Uterus (tissue), 4 donors: ENCODE results near the gene SLC26A1. TPM values are rescaled to one million over a fixed set of nuclear protein-coding genes. Genes with fewer than 3 reads are reported as not detected.

ENCODE experiments used
- DNase-seq, 2 donors: peaks; one replicate each; pipeline ENCODE4 v3.0.0-alpha.2; 2019 to 2020
- H3K27ac ChIP-seq, 2 donors: fragments of 200-600 bp; sonication (generic); 1 replicate in 1 of 2; 2 replicates in 1 of 2; pipeline ENCODE4 v1.5.1; 2016 to 2018
- H3K27me3 ChIP-seq, 2 donors: fragments of 200-600 bp; sonication (generic); one replicate each; pipeline ENCODE4 v1.5.1; 2018 to 2019; ENCODE audit warnings: control low read depth in 1 of 2
- H3K36me3 ChIP-seq, 2 donors: fragments of 200-600 bp; sonication (generic); one replicate each; pipeline ENCODE4 v1.5.1; 2019; ENCODE audit warnings: control low read depth in 1 of 2
- H3K4me1 ChIP-seq, 2 donors: fragments of 200-600 bp; sonication (generic); one replicate each; pipeline ENCODE4 v1.5.1; 2018 to 2019; ENCODE audit warnings: control low read depth in 1 of 2
- H3K4me3 ChIP-seq, 2 donors: fragments of 200-600 bp; sonication (generic); 1 replicate in 1 of 2; 2 replicates in 1 of 2; pipeline ENCODE4 v1.5.1; 2018 to 2019; ENCODE audit warnings: mild to moderate bottlenecking in 1 of 2
- H3K9me3 ChIP-seq, 2 donors: fragments of 200-600 bp; sonication (generic); one replicate each; pipeline ENCODE4 v1.5.1; 2019; ENCODE audit warnings: control low read depth in 1 of 2
- POLR2A ChIP-seq, 2 donors: fragments of 450-650 bp; IDR thresholded peaks; one replicate each; pipeline ENCODE4 v1.6.1; 2016; ENCODE audit warnings: antibody characterized with exemption in 2 of 2, mild to moderate bottlenecking in 1 of 2, moderate library complexity in 1 of 2
- intact Hi-C: fragments of 100-400 bp; cut with DNase I; formaldehyde crosslinking; loops from one replicate; pipeline ENCODE4 v1.15.1; 2023; ENCODE audit warnings: low total_unique reads
- total RNA-seq, 4 donors: library from RNA; depleted of rRNA in 3 of 4; stranded (reverse); fragments of >200 nt in 3 of 4; gene quantifications; one replicate each; pipeline versions ENCODE4 v1.1.0 to v1.2.4, GENCODE V29; 2014 to 2023
- TF ChIP-seq, protein P1 (sequence below), 4 experiments: fragments of 200-600 bp in 2 of 4; fragments of 450-650 bp in 2 of 4; sonication (generic) in 2 of 4; IDR thresholded peaks; one replicate each; pipeline ENCODE4 v1.5.1; 2016 to 2019; ENCODE audit warnings: antibody characterized with exemption in 4 of 4, mild to moderate bottlenecking in 2 of 4, moderate library complexity in 1 of 4
- donor health status: DM: yes; HTN: yes; CAD: no.

The SLC26A1 gene
- total RNA-seq, 4 donors from 2014 or later: 0.07 to 0.12 TPM; not detected in 2

DNA sequence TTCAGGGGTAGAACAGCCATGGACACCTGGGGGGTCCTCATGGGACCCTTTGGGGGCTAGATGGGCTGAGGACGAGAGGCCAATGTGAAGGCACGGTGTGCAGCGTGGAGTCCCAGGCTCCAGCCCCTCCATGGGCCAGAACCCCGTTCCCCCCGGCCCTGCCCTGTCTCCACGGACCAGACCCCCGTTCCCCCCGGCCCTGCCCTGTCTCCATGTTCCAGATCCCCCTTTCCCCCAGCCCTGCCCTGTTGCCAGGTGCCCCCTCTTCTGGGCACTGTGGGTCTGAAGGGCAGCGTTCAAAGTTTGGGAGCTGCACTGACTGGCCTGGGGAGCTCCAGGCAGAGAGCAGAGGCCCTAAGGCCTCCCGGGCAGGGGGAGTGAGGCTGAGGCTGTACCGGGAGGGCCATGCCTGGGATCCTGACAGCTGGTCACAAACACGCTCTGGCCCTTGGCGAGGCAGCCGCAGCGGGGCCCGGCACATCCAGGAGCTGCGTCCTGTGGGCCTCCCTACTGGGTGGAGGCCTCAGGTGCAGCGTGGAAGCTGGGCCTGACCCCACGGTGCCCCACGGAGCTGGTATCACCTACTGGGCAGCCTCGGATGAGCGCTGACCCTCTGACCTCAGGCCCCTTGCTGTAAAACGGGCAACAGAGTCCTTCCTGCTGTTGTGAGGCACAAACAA, 28.7 kb downstream of the SLC26A1 start:
- no peak for DNase-seq
- intact Hi-C loops: no loop called here
- no peaks in the 10 kb centered on the region for H3K27me3 ChIP-seq
- no peak overlapping the region for H3K27ac ChIP-seq
- no peaks in the 10 kb centered on the region for H3K36me3 ChIP-seq
- no peaks in the 10 kb centered on the region for H3K9me3 ChIP-seq
- no peak overlapping the region for H3K4me3 ChIP-seq
- TF ChIP-seq, protein P1, sequence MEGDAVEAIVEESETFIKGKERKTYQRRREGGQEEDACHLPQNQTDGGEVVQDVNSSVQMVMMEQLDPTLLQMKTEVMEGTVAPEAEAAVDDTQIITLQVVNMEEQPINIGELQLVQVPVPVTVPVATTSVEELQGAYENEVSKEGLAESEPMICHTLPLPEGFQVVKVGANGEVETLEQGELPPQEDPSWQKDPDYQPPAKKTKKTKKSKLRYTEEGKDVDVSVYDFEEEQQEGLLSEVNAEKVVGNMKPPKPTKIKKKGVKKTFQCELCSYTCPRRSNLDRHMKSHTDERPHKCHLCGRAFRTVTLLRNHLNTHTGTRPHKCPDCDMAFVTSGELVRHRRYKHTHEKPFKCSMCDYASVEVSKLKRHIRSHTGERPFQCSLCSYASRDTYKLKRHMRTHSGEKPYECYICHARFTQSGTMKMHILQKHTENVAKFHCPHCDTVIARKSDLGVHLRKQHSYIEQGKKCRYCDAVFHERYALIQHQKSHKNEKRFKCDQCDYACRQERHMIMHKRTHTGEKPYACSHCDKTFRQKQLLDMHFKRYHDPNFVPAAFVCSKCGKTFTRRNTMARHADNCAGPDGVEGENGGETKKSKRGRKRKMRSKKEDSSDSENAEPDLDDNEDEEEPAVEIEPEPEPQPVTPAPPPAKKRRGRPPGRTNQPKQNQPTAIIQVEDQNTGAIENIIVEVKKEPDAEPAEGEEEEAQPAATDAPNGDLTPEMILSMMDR (IDR thresholded peaks at IDR 0.05): no peak
- no peak for TF ChIP-seq POLR2A (IDR thresholded peaks at IDR 0.05)
- H3K4me1 ChIP-seq: no peaks in the 10 kb centered on the region

DNA sequence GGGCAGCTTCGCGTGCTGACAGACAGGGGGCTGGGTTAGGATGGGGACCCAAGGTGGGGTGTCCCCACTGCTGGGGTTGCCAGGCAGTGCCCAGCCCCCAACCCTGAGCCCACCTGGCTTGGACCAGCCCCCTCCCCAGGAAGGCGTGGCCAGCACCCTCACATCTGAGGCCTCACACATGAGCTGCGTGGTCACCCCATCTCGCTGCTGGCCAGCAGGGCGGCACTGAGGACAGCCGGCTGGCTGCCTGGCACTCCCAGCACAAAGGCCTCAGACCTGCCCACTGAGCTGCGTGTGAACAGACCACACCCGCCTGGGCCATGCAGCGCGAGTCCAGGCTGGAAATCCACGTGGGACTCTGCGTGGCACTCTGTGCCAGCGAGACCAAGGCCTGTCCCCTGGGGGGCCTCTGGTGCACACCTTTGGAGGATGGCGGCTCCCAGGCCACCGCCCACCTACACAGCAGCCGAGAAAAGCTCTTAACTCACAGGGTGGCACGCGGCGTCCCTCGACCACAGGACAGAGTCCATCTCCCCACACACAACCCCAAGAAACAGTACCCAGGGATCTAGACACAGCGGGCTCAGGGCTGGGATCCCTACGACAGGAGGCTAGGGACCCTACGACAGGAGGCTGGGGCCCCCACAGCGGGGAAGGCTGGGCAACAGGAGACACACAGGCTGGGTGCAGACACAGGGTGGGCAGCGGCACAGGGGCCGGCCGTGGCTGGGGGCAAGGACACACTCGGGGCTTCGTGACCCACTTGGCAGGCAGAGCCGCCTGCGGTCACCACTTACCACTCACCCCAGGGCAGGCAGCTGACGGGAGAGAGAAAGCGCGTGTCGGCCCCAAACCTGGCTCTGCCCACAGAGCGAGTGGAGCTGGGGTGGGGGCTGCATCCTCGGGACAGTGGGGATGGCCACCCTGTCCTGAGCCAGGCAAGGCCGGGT, 29.7 kb downstream of the SLC26A1 start:
- no peaks in the 10 kb centered on the region for H3K27me3 ChIP-seq
- intact Hi-C loops: no loop called here
- no peaks in the 10 kb centered on the region for H3K36me3 ChIP-seq
- DNase-seq: no peak
- TF ChIP-seq, protein P1 (IDR thresholded peaks at IDR 0.05): no peak
- no peak for TF ChIP-seq POLR2A (IDR thresholded peaks at IDR 0.05)
- H3K4me1 ChIP-seq: no peaks in the 10 kb centered on the region
- H3K27ac ChIP-seq: no peak overlapping the region
- no peak overlapping the region for H3K4me3 ChIP-seq
- no peaks in the 10 kb centered on the region for H3K9me3 ChIP-seq

DNA sequence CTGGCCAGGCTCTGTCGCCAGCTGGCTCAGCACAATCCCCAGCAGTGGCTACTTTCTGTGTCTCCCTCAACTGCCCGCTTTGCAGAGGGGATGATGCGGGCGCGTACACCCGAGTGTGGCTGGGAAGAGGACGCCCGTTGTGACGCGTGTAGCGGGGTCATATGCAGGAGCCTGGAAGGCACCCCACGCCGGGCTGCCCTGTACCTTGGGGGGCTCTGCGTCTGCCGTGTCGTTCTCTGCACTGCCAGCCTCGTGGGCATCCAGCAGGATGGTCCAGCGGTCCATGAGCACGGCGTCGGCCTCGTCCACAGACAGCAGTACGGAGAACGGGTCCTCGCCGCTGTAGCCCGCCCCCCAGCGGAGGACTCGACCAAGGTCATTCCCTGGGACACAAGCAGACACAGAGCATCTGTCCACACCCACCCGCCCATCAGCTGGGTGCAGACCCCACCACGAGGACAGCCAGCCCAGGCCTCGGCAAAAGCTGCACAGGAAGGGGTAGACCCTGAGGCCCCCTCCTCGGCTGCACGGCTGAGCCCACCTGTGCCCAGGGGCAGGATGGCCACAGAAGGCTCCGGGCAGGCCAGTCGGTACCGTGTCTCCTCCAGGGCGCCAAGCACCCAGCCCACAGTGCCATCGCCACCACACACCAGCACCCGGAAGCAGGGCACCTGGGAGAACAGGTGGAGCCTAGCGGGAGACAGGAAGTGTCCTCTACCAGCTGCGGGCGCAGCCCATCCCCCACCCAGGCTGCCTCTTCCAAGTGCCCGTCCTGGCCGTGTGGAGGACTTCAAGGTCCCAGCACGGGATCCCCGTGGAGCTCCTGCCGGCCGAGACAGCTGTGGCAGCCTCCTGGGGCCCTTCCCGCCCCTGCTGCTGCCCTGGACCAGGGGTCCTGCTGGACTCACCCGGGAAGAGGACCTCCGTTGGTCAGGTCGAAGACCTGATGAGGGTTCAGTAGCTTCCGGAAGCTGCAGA, 30.7 kb downstream of the SLC26A1 start:
- no peaks in the 10 kb centered on the region for H3K4me1 ChIP-seq
- intact Hi-C loops: no loop called here
- no peaks in the 10 kb centered on the region for H3K36me3 ChIP-seq
- H3K27ac ChIP-seq: no peak overlapping the region
- no peaks in the 10 kb centered on the region for H3K9me3 ChIP-seq
- TF ChIP-seq POLR2A (IDR thresholded peaks at IDR 0.05): no peak
- TF ChIP-seq, protein P1 (IDR thresholded peaks at IDR 0.05): no peak
- no peak overlapping the region for H3K4me3 ChIP-seq
- peak in 1 of 2 donors; percentile 15 for DNase-seq
- H3K27me3 ChIP-seq: no peaks in the 10 kb centered on the region

DNA sequence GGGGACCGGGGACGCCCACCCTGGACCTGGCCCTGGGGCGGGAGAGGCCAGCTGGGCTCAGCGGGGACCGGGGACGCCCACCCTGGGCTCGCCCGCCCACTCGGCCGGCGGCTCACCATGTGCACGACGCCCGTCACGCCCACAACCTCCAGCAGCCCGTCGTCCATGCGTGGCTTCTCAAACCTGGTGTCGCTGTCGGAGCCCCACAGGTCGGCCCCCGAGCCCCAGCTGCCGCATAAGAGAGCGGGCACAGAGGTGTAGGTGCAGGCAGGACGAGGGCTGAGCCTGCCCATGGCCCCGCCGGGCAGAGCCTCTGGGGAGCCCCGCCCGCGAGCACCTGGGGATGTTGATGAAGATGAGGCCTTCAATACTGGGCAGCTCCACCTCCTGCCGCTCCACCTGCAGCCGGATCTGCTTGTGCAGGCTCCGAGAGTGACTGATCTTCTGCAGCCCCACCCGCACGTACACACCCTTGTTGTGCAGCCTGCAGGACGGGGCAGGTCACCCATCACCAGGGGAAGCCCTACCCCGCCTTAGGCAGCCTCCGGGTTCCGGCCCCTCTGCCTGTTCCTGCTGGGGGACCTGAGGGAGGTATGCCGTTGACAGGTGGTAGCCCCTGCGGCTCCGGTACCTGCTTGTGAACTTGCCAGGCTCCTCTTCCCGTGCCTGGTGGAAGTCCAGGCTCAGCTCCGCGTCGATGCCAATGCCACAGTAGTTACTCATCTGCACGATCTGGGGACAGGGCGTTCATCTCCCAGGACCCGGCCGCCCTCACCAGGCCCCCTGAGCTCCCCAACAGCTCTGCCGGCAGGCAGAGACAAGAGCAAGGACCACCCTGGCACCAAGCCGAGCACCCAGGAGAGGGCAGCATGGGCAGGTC, 31.6 kb downstream of the SLC26A1 start:
- Histone ChIP-seq H3K27ac (no peak overlapping the region), H3K4me3 (no peak overlapping the region), H3K9me3 (no peaks in the 10 kb centered on the region), H3K4me1 (no peaks in the 10 kb centered on the region), H3K27me3 (no peaks in the 10 kb centered on the region), H3K36me3 (no peaks in the 10 kb centered on the region)
- peak in 1 of 2 donors; percentile 15 for DNase-seq
- intact Hi-C loops: no loop called here
- no peak for TF ChIP-seq POLR2A (IDR thresholded peaks at IDR 0.05)
- TF ChIP-seq, protein P1 (IDR thresholded peaks at IDR 0.05): no peak
